A172 (cell line): ENCODE data around the gene LRRC1. TPM values are rescaled to one million over a fixed set of nuclear protein-coding genes. Genes with fewer than 3 reads are reported as not detected.

Experiments
- DNase-seq: peaks from one replicate; pipeline ENCODE4 v3.0.0-alpha.2; 2015; ENCODE audit warnings: low spot score
- total RNA-seq: library from RNA; depleted of rRNA; stranded (reverse); fragments of >200 nt; shearing (Covaris generic); gene quantifications from 2 replicates; pipeline ENCODE4 v1.2.3, GENCODE V29; 2014

Gene LRRC1
- total RNA-seq, 1 experiment from 2014 or later, result 13.3 TPM

DNA sequence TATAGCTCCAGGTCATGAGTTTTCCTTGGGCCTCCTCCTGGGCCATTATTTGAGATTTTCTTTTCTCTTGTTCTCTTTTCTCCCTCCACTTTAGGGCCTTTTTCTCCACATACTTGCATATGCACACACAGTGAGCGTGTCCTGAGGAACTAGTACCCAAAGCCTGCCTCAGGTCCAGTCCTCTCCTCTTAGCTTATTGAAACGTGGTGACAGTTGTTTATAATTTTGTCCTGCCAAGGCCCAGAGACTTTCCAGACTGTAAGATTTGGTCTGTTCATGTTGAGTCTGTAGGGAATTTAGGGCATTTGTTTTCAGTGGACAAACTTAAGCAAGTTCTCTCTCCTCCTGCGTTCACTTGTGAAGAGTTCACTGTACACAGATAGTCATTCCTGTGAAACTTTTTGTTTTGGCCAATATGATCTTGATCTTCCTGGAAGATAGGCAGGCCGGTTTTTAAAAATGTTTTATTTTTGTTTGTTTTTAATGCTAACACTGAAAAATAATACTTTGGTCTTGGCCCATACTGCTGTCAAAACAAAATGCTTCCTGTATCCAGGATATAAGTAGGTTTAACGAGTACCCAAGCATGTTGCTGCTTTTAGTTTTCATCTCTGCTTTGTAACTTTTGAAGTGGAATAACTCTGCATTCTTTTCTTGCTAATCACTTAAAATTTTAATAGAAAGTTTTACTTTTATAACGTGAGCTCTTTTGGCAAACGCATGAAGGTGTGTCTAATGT, 20.7 kb downstream of the LRRC1 start:
- no peak for DNase-seq

DNA sequence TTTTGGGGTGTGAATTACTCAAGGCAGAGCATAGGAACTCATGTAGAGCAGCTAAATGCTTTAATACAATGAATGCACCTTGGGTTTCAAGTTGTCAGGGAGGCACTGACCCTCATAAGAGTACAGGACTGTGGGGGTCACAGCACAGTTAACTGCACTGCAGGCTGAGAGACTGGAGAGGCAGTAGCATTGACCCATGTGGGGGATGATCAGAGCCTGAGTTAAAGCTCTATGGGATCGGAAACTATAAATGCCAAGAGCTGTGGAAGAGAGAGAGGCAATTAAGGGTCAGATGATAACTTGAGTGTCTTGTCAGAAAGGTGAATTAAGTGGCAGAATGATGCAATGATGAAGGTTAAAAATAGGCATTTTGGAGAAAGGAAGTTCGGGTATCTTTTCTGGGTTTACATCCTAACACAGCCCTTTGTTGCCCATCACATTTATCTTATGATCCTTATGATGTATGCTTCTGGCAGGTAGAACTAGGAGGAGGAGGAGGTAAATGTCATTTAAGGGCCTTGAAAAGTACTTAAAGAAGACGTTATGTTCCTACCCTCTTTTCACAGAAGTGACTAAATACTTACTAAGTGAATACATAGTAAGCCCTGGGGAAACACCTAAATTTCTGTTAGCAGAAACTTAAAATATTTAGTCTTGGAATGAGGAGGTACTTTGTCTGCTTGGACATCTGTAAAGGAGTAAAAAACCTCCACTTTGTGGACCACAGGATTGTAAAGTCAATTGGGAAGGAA, 24.2 kb downstream of the LRRC1 start:
- no peak for DNase-seq

- DNase-seq, result no peak
These were observed 27.8 kb downstream of the LRRC1 start for GRCh38 chr6:53822401-53823125.

GRCh38 chr6:53824714-53825113, 29.9 kb downstream of the LRRC1 start:
- DNase-seq, result no peak

DNA sequence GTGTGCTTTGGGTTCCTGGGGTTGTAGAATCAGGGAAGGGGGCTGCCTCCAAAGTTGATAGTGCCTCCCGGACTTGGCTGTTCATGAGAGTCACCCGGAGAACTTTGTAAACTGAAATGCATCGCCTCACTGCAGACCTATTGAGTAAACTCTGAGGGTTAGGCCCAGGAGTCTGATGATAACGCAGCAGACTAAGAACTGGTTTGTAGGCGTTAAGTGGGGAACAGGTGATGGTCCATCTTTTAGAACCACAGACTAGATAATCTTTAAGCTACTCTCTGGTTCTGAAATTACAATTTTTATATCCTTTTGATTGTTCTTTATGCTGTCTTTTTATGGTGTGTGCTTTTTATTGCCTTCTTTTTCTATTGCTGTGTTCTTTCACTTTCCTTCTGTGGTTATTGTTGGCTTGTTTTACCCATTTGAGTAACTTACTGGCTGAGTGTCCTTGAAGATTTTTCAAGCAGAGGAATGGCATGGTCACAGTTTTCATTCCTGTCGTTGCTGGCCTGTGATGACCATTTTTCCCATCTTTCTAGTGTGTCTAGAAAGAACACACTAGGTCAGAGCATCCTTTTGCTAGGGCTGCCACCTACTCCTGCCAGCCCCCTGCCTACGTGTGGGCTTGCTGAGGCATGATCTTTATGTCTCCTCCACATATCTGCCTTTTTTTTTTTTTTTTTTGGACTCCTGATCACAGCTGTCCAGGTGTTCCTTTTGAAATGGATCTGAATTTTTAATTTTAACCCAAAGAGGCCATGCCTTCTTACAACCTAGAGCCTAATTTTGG, 30.9 kb downstream of the LRRC1 start:
- DNase-seq, result no peak

DNA sequence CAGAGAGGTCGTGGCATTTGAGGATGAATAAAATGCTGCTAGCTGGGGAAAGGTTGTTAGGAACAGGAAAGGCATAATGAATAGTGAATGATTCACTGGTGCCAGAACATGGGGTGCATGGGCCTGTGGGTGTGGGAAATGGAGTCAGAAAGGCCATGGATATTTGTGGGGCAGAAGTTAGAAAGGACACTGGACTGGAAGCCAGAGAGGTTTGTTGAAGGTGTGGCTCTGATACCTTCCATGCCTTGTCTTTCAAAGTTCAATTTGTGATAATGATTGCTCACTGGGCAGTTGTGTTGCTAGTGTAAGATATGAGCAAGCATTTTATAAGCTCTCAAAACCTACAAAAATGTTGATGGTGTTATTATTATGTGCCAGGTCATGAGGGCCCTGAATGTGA, 32.7 kb downstream of the LRRC1 start:
- no peak for DNase-seq

DNA sequence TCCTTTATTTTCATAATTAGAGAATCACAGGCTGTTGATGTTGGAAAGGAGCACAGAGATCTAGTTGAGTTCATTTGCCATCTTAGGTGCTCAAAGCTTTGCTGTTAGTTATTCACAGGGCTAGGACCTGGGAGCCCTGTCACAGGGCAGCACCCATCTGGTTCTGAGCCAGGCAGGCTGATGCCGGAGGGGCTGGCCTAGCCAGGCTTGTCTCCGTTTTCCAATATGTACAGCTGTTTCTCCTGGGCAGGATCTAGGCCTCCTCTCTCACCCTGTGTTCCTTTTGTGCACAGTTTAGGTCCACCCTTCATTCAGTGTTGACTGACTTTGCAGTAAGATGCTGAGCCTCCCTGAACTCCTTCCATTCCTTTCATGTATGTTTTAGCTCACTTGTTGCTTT, 33.4 kb downstream of the LRRC1 start:
- DNase-seq, result no peak

DNA sequence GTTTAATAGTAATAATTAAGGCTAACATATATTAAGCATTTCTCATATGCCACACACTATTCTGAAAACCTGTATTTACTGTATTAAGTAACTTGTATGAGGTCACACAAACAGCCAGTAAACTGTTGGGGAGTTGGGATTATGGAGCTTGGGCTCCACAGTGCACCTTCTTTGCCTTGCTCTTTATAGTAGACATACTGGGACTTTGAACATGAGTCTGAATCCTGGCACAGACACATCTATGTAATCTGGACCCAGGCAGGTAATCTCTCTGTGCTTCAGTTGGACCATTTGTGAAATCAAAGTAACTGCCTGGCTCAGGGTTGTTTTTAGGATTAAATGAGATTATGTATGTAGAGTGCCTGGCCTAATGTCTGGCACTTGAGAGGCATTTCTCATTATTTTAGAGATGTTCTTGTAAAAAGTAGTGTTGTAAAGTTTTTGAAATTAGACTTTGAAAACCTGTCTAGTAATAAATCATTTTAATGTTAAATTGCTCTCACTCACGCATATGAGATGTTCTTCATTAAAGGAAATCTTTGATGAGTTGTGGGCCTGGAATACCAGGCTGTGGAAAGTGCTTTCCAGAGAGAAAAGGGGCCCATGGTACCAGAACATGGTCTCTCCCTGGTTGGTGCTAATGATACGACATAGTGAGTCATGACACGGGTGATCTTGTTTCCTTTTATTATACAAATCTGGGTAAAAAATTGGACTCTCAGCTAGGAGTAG, 34.3 kb downstream of the LRRC1 start:
- DNase-seq, result no peak

DNA sequence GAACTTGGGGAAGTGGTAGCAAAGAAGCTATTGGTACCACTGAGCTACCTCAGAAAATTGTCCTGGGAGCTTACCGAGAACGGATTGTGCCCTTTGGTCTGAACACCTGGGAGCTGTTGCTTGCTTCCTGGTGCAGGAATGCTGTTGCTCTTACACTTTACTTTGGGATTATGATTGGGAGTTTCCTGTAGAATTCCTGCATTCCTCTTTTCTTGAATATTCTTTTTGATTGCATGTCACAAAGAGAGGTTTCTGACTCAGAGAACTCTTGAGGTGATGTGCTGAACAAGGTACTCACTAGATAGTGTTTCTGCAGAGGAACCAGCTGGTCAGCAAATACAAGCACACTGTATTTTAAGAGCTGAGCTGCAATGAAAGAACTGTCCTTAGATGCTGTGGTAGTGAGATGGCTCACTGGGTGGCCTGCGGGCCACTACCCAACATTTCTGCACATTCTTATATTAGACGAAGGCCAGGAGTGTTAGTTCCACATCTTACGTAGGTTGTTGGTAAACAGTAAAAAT, 35.0 kb downstream of the LRRC1 start:
- DNase-seq, result no peak

DNA sequence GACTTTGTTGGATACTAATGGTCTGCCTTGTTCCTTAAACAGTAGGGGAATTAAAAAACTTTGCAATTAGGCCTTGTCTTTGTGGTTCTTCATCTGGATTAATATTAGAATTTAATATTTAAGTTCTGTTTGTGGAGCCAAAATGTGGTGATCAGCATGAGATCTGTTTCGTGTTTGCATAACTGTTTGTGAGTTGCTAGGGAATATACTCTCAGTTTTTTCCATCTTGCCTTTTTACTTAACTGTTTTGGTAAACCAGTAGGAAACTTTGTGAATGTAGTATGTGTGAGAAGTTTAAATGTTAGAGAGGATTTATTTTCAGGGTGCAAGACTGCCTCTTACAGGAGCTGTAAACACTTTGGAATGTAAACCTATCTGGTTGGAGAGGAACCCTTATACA, 35.6 kb downstream of the LRRC1 start:
- no peak for DNase-seq

- no peak for DNase-seq
These were observed 36.5 kb downstream of the LRRC1 start for GRCh38 chr6:53831081-53831869.

GRCh38 chr6:53831936-53832660, 37.3 kb downstream of the LRRC1 start:
- no peak for DNase-seq

DNA sequence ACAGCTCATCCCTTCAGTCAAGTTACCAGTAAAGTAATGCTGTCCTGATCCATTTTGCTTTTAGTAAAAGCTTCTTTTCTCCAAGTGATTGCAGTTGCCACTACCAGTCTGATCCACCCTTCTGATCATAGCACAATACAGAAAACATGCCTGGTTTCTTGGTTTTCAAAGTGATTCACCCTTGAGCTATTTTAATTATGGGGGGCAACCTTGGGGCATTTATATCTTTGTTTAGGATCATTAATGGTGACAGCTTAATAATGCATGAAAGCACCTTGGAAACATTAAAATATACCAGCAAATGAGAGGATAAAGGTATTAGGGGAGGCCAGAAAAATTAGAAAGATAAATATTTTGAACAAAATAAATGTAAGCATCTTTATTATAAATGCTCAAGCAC, 38.4 kb downstream of the LRRC1 start:
- DNase-seq, result no peak

GRCh38 chr6:53834132-53834531, 39.3 kb downstream of the LRRC1 start:
- DNase-seq, result no peak

DNA sequence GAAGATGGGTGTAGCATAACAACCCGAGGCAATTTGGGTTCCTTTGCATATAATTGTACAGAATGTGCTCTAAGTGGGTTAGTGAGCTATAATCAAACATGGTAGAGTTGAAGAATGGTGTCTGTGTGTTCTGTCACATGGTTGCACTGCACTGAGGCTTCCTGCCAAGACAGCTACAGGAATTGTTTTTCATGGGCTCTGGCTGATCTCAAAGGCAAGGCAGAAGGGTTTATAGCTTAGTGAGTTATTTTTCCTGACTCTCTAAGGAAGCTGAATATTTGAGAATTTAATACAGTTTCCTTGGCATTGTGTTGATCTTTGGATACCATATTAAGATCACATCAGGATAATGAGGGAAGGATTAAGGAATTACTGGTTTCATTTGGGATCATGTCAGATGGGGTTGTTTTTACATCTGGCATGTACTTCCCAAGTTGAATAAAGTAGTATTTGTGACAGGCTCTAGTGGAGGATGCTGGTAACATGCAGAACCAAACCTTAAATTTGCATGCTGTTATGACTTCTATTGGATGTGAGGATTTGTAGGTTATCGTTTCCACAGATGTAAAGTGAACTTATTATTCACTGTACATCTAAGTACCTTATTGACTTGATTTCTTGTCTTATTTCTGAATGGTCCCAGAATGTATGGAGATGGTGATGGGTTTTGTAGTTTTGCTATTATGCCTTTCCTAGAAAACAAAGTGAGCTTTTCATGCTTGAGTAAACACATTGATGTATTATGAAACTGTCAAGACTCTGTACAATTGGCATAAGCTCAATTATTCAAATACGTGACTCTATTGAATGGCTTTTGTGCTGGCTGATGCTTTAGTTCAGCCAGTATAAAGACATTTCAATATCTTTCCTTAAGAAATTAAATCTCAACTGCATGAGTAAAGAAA, 43.3 kb downstream of the LRRC1 start:
- no peak for DNase-seq

- DNase-seq, result no peak
These were observed 45.2 kb downstream of the LRRC1 start for GRCh38 chr6:53840027-53840426.

DNA sequence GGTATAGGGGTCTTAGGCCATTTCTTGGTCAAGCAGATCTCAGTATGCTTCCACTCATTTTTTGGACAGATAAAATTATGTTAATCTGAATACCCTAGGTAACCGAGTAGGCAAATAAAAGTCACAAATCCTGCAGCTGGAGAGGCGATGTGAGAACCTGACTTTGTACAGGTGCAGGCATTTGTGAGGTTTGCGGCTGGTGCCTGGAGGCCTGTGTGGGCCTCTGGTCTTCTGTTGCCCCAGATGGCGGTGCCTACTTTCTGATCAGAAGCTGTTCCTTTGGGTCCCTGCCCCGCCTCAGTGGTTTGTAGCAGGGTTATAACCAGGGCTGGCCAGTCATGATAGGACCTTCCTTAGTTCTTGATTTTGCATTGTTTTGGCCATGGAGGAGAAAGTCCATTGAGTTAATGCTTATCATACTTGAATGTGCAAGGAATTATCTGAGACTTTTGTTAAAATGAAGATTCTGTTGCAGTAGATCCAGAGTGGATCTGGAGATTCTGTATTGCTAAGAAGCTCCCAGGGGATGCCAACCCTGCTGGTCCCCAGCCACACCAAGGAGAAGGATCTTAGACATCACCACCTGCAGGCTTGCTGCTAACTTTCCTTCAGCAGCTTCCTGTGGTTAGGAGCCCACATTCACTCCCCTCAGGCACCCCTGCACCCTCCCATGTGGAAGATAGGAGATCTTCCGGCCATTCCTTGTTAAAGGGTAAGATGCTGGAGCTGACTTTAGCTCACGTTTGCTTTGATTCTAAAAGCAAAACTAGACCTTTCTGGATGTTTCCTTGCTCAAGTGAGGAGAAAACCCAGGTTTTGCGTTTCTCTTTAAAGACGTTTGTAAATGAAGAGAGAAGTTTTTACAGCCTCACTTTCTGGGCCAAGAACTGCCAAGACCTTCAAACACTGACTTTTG, 50.7 kb downstream of the LRRC1 start:
- no peak for DNase-seq
